Measurements from ENCODE around the gene NOTO.

DNA sequence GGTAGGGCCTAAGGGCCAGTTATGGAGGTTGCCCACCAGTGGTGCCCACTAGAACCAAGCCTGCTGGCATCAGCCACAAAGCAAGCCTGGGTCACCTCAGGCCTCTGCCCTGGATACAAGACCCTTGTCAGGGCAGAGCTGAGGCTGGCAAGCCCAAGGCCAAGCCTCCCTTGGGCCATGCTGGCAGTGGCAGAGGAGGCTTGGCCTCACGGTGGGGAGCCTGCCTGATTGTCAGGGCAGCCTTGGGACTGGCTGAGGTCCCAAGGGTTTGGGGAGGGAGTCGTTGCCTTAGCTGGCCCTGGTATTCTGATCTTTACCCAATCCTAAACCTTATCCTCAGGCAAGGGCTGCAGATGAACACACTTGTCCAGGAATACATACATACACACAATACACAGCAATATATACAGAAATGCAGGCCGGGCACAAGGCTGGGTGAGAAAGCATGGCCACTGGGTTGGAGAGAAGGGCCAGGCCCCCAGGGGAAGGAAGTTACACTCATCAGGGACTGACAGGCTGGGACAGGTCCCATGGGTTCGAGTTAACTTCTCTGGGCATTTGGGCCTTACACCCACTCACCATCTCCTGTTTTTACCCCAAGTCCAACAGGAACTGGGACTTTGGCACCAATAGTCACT, 52.8 kb downstream of the NOTO start:
- TF ChIP-seq EZH2 (IDR thresholded peaks at IDR 0.05; ENCODE audit: borderline replicate concordance, insufficient read depth, low read depth, low read length, poor library complexity, severe bottlenecking): no peak
- TF ChIP-seq, protein P1, sequence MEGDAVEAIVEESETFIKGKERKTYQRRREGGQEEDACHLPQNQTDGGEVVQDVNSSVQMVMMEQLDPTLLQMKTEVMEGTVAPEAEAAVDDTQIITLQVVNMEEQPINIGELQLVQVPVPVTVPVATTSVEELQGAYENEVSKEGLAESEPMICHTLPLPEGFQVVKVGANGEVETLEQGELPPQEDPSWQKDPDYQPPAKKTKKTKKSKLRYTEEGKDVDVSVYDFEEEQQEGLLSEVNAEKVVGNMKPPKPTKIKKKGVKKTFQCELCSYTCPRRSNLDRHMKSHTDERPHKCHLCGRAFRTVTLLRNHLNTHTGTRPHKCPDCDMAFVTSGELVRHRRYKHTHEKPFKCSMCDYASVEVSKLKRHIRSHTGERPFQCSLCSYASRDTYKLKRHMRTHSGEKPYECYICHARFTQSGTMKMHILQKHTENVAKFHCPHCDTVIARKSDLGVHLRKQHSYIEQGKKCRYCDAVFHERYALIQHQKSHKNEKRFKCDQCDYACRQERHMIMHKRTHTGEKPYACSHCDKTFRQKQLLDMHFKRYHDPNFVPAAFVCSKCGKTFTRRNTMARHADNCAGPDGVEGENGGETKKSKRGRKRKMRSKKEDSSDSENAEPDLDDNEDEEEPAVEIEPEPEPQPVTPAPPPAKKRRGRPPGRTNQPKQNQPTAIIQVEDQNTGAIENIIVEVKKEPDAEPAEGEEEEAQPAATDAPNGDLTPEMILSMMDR (IDR thresholded peaks at IDR 0.05): no peak

Measured in B cell (primary cell).